GM08714 (cell line): Measurements from ENCODE around the gene DNAJC27.

Source experiments
- H3K4me3 ChIP-seq: fragments of 200-500 bp; sonication (Bioruptor generic); 2 replicates; pipeline ENCODE4 v1.5.1; 2014; ENCODE audit warnings: mild to moderate bottlenecking, low read length, inconsistent platforms
- ZNF274 ChIP-seq: IDR thresholded peaks from 2 replicates; pipeline ENCODE4 v1.6.1; 2012; ENCODE audit warnings: mild to moderate bottlenecking, low read depth, low read length

Gene DNAJC27

GRCh38 chr2:24984912-24985311 lies 13.2 kb upstream of the DNAJC27 start:
- no peak for TF ChIP-seq ZNF274
- H3K4me3 ChIP-seq = no peak overlapping the region

- no peak overlapping the region for H3K4me3 ChIP-seq
- no peak for TF ChIP-seq ZNF274
These were observed 9.8 kb upstream of the DNAJC27 start for GRCh38 chr2:24981411-24982136.

GRCh38 chr2:24978661-24979060 lies 6.9 kb upstream of the DNAJC27 start:
- no peak for TF ChIP-seq ZNF274
- H3K4me3 ChIP-seq = no peak overlapping the region

GRCh38 chr2:24977631-24978030 lies 5.9 kb upstream of the DNAJC27 start:
- TF ChIP-seq ZNF274 = no peak
- H3K4me3 ChIP-seq = no peak overlapping the region

GRCh38 chr2:24973812-24974211 lies 2.1 kb upstream of the DNAJC27 start:
- TF ChIP-seq ZNF274 = no peak
- no peak overlapping the region for H3K4me3 ChIP-seq

- H3K4me3 ChIP-seq = peak overlapping the region; percentile 74
- TF ChIP-seq ZNF274 = no peak
These were observed 683 bp upstream of the DNAJC27 start for GRCh38 chr2:24972315-24972961.

GRCh38 chr2:24971286-24971535 lies 544 bp downstream of the DNAJC27 start:
- TF ChIP-seq ZNF274 = no peak

GRCh38 chr2:24970483-24971285 lies 1.1 kb downstream of the DNAJC27 start:
- peak overlapping the region; percentile 74 for H3K4me3 ChIP-seq
- no peak for TF ChIP-seq ZNF274

More at GRCh38 chr2:24971286-24971535, 544 bp downstream of the DNAJC27 start:
- H3K4me3 ChIP-seq = peak overlapping the region; percentile 74

- TF ChIP-seq ZNF274 = no peak
- H3K4me3 ChIP-seq = no peak overlapping the region
These were observed 2.0 kb downstream of the DNAJC27 start for GRCh38 chr2:24969784-24970183.

GRCh38 chr2:24961903-24962302 lies 9.9 kb downstream of the DNAJC27 start:
- H3K4me3 ChIP-seq = no peak overlapping the region

GRCh38 chr2:24959761-24960160 lies 12.0 kb downstream of the DNAJC27 start:
- TF ChIP-seq ZNF274 = no peak
- H3K4me3 ChIP-seq = no peak overlapping the region

More at GRCh38 chr2:24961903-24962302, 9.9 kb downstream of the DNAJC27 start:
- no peak for TF ChIP-seq ZNF274

- TF ChIP-seq ZNF274 = no peak
These were observed 13.3 kb downstream of the DNAJC27 start for GRCh38 chr2:24958411-24958935.

GRCh38 chr2:24957976-24958375 lies 13.8 kb downstream of the DNAJC27 start:
- no peak for TF ChIP-seq ZNF274
- H3K4me3 ChIP-seq = no peak overlapping the region

More at GRCh38 chr2:24958411-24958935, 13.3 kb downstream of the DNAJC27 start:
- no peak overlapping the region for H3K4me3 ChIP-seq

- no peak for TF ChIP-seq ZNF274
These were observed 14.5 kb downstream of the DNAJC27 start for GRCh38 chr2:24957221-24957620.

More at GRCh38 chr2:24957221-24957620, 14.5 kb downstream of the DNAJC27 start:
- no peak overlapping the region for H3K4me3 ChIP-seq
